Measurements from ENCODE around the gene ACVR1B. TPM values are rescaled to one million over a fixed set of nuclear protein-coding genes. Genes with fewer than 3 reads are reported as not detected.

Gene ACVR1B
- total and polyA plus RNA-seq, 9 of the 15 experiments (the other 6 are each of a cell fraction or from before 2014, with no cell fraction given) = 0.97 to 15.1 (median 6.8) TPM

GRCh38 chr12:52010152-52010622 is 58.7 kb downstream of the ACVR1B start (continued):
- TF ChIP-seq ZNF740 (CRISPR knock-in tag; IDR thresholded peaks at IDR 0.05) = 0 out of 2 replicates have a peak, but pooled peaks have one; percentile 35
- TF ChIP-seq ZNF740 (tag; IDR thresholded peaks at IDR 0.05) = no peak
- TF ChIP-seq FOXK2 (conservative IDR thresholded peaks at IDR 0.05 in 1 of 2, IDR thresholded peaks at IDR 0.05 in 1 of 2; ENCODE audit: low read depth in 2 of 2) = no peak; a peak in 1 of 4 replicates
- TF ChIP-seq MGA (IDR thresholded peaks at IDR 0.05) = peak; percentile 54
- TF ChIP-seq GTF2A2 (tag; IDR thresholded peaks at IDR 0.05) = no peak
- 0 out of 4 replicates have a peak, but pooled peaks of 1 of the 2 experiments have one; percentile 21 for TF ChIP-seq TRIM24 (IDR thresholded peaks at IDR 0.05)
- peak; percentile 53; the same call in 1 of the 2 replicates for TF ChIP-seq ATF7 (IDR thresholded peaks at IDR 0.05)
- TF ChIP-seq MYC (IDR thresholded peaks at IDR 0.05; ENCODE audit: low read depth, low read length) = peak; percentile 73
- TF ChIP-seq MYC (CRISPR knock-in tag; IDR thresholded peaks at IDR 0.05; ENCODE audit: borderline replicate concordance, low read depth) = no peak
- 0 out of 6 replicates have a peak, but pooled peaks of 1 of the 3 experiments have one; percentile 1 for TF ChIP-seq CTCF (IDR thresholded peaks at IDR 0.05 in 2 of 3, conservative IDR thresholded peaks at IDR 0.05 in 1 of 3; ENCODE audit: insufficient read depth in 2 of 3, low read depth in 1 of 3, low read length in 3 of 3)
- TF ChIP-seq HNRNPUL1 (IDR thresholded peaks at IDR 0.05; ENCODE audit: low read length) = no peak
- TF ChIP-seq MLLT1 (IDR thresholded peaks at IDR 0.05) = 0 out of 4 replicates have a peak, but pooled peaks of 1 of the 2 experiments have one; percentile 22
